Measurements from ENCODE around the gene HOXD9.

DNA sequence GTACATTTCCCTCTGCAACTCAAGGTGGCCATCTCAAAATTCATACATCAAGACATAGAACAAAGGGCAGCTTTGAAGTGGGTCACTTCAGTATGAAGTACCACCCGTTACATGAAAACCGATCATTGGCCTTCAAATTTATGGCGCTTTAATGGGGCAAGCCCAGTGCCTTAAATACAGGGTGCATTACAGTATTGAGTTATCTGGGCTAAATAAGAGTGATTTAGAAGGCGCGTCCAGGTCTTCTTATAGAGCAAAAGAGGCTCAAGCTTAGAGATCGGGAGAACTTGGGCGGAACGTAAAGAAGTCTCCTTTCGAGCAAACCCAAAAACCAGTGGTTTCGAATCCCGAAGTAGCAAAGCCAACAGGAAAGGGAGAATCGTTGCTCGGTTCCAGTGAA, 41.7 kb downstream of the HOXD9 start:
- TF ChIP-seq, protein P1, sequence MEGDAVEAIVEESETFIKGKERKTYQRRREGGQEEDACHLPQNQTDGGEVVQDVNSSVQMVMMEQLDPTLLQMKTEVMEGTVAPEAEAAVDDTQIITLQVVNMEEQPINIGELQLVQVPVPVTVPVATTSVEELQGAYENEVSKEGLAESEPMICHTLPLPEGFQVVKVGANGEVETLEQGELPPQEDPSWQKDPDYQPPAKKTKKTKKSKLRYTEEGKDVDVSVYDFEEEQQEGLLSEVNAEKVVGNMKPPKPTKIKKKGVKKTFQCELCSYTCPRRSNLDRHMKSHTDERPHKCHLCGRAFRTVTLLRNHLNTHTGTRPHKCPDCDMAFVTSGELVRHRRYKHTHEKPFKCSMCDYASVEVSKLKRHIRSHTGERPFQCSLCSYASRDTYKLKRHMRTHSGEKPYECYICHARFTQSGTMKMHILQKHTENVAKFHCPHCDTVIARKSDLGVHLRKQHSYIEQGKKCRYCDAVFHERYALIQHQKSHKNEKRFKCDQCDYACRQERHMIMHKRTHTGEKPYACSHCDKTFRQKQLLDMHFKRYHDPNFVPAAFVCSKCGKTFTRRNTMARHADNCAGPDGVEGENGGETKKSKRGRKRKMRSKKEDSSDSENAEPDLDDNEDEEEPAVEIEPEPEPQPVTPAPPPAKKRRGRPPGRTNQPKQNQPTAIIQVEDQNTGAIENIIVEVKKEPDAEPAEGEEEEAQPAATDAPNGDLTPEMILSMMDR (IDR thresholded peaks at IDR 0.05), result no peak
- no peak for TF ChIP-seq POLR2A (IDR thresholded peaks at IDR 0.05)
